Left lung (tissue), 14 donors: Measurements from ENCODE around the gene KRT20. TPM values are rescaled to one million over a fixed set of nuclear protein-coding genes. Genes with fewer than 3 reads are reported as not detected.
A peak's percentile ranks its signal among the peaks of the same experiment; 100 is the strongest.

Experiments used
- ATAC-seq: fragments of 200-7000 bp; cut with Tn5 transposase; one replicate; pipeline ENCODE4 v1.9.1; 2020; ENCODE audit warnings: moderate library complexity
- DNase-seq, 4 donors: peaks; one replicate each; pipeline ENCODE4 v3.0.0-alpha.2; 2013 to 2020
- H3K27ac ChIP-seq, 2 donors: fragments of 200-600 bp; sonication (generic) in 1 of 2; one replicate each; pipeline versions ENCODE4 v1.5.0 to v1.8.0; 2020 to 2021
- H3K27me3 ChIP-seq, 2 donors: fragments of 200-600 bp; sonication (generic) in 1 of 2; one replicate each; pipeline versions ENCODE4 v1.5.0 to v1.8.0; 2020 to 2021
- H3K36me3 ChIP-seq, 2 donors: fragments of 200-600 bp; sonication (generic) in 1 of 2; one replicate each; pipeline versions ENCODE4 v1.5.0 to v1.8.0; 2020 to 2021
- H3K4me1 ChIP-seq, 2 donors: fragments of 200-600 bp; one replicate each; pipeline ENCODE4 v1.8.0; 2021
- H3K4me3 ChIP-seq, 2 donors: fragments of 200-600 bp; sonication (generic) in 1 of 2; one replicate each; pipeline versions ENCODE4 v1.5.0 to v1.8.0; 2020 to 2021; ENCODE audit warnings: mild to moderate bottlenecking in 1 of 2
- H3K9me3 ChIP-seq, 2 donors: fragments of 200-600 bp; sonication (generic) in 1 of 2; one replicate each; pipeline versions ENCODE4 v1.5.0 to v1.8.0; 2020 to 2021
- CTCF ChIP-seq, 2 donors: fragments of 200-600 bp; sonication (generic) in 1 of 2; IDR thresholded peaks; one replicate each; pipeline versions ENCODE4 v1.5.0 to v1.8.0; 2021; ENCODE audit warnings: antibody characterized with exemption in 2 of 2
- intact Hi-C, 2 donors: fragments of 100-400 bp; cut with DNase I; formaldehyde crosslinking; loops; one replicate each; pipeline versions ENCODE4 v1.11.2 to v1.14.2; 2022
- long read RNA-seq, 12 donors: library from polyadenylated mRNA in 2 of 12; unstranded in 2 of 12; transcript quantifications; one replicate each; pipeline ENCODE4 v2.0.0 and lab custom pipeline, GENCODE V29; 2019 to 2026
- polyA plus RNA-seq, 6 donors: library from polyadenylated mRNA; unstranded; fragments of 120-200 nt; gene quantifications; one replicate each; pipeline ENCODE4 v1.2.1, GENCODE V29; 2013; ENCODE audit not compliant: insufficient read length in 6 of 6
- total RNA-seq, 2 donors: library from RNA; stranded (reverse); fragmentation: NEBNext Ultra II Directional; extraction: Animal tissue kit (Norgen Biotek cat#: 25700); gene quantifications; one replicate each; pipeline ENCODE4 v1.2.1, GENCODE V29; 2021
- donor health status: DM: no; HTN: yes; CAD: no.
- donor health status: DM: no; HTN: no; CAD: no.

The KRT20 gene
- not detected for total RNA-seq
- under 1 TPM in 2 of 6 donors, not detected in 4; 0.09 to 0.26 TPM for polyA plus RNA-seq
- long read RNA-seq, donor 1 = 0 reads
- long read RNA-seq, donor 2 = 0 reads
- long read RNA-seq, donor 3 = 0 reads
- long read RNA-seq, donor 4 = 0 reads
- long read RNA-seq, donor 5 = 0 reads
- long read RNA-seq, donor 6 = 0 reads
- long read RNA-seq, donor 7 = 0 reads
- long read RNA-seq, donor 8, partial matches to known transcripts = 0 of 1 reads
- long read RNA-seq, donor 8, other reads (novel, unspliced or antisense) = 0 of 1 reads
- long read RNA-seq, donor 9 = 0 reads
- long read RNA-seq, donor 10 = 0 reads
- long read RNA-seq, donor 11 = 0 reads
- long read RNA-seq, donor 12 = 0 reads

DNA sequence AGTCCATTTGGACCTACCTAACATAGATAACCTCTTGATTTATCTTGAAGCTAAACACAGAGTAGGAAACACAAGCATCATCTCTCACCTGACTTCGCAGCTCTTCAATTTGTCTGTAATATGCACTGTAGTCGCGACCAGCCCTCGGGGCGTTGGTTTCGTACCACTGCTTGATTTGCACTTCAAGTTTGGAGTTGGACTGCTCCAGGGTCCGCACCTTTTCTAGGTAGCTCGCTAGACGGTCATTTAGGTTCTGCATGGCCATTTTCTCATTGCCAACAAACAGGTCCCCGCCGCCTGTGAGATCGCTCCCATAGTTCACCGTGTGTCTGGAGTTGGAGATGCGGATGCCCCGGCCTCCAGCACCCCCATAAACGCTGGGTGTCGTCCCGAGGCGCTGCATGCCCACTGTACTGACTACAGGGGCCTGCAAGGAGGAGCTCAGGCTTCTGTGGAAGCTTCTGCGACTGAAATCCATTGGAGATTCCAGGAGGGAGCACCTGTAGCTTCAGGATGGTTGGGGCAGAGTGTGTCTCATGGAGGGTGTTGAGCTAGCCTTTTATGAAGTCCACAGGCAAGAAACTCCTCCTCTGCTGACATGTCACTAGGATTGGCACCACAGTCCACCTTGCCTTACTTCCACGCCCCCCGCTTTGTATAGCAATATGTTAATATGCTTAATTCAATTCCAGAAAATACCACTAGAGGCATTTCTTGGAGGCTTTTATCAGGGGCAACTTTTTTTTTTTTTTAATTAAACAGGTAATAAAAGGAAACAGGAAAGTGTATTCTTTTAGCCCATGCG lies at the start of gene KRT20:
KRT20 (minus strand) TSS at position 535 of the 805 bp plus-strand sequence; CDS start at position 478, 57 bp downstream.
- Histone ChIP-seq H3K27me3 (peaks cover 0 to 46% of the 10 kb centered on the region in 2 donors), H3K9me3 (no peaks in the 10 kb centered on the region), H3K4me3 (no peak within 1 kb of the TSS), H3K36me3 (no peaks in the 10 kb centered on the region), H3K4me1 (no peaks in the 10 kb centered on the region), H3K27ac (no peak within 1 kb of the TSS)
- intact Hi-C loops = no loop called here
- no peak for TF ChIP-seq CTCF (IDR thresholded peaks at IDR 0.05)
- DNase-seq (no peak), ATAC-seq (no peak)

GRCh38 chr17:40932608-40933007 lies 47.6 kb upstream of the KRT20 start:
- no peak for TF ChIP-seq CTCF (IDR thresholded peaks at IDR 0.05)
- DNase-seq = no peak
- Histone ChIP-seq H3K4me1 (no peaks in the 10 kb centered on the region), H3K27ac (no peak overlapping the region), H3K4me3 (no peak overlapping the region), H3K9me3 (no peaks in the 10 kb centered on the region), H3K36me3 (peaks cover 0 to 5% of the 10 kb centered on the region in 2 donors), H3K27me3 (no peaks in the 10 kb centered on the region)
- ATAC-seq = no peak
- intact Hi-C loops = no loop called here

GRCh38 chr17:40931311-40931710 lies 46.3 kb upstream of the KRT20 start:
- DNase-seq = no peak
- H3K27ac ChIP-seq = no peak overlapping the region
- TF ChIP-seq CTCF (IDR thresholded peaks at IDR 0.05) = no peak
- H3K4me1 ChIP-seq = no peaks in the 10 kb centered on the region
- H3K36me3 ChIP-seq = peaks cover 0 to 5% of the 10 kb centered on the region in 2 donors
- H3K4me3 ChIP-seq = no peak overlapping the region
- intact Hi-C loops = no loop called here
- no peaks in the 10 kb centered on the region for H3K9me3 ChIP-seq
- no peak for ATAC-seq
- peaks cover 0 to 2% of the 10 kb centered on the region in 2 donors for H3K27me3 ChIP-seq

- peaks cover 0 to 10% of the 10 kb centered on the region in 2 donors for H3K36me3 ChIP-seq
- intact Hi-C loops = no loop called here
- no peak overlapping the region for H3K27ac ChIP-seq
- no peak for TF ChIP-seq CTCF (IDR thresholded peaks at IDR 0.05)
- no peaks in the 10 kb centered on the region for H3K9me3 ChIP-seq
- DNase-seq (no peak), ATAC-seq (no peak)
- H3K4me3 ChIP-seq = no peak overlapping the region
- H3K4me1 ChIP-seq = no peaks in the 10 kb centered on the region
- H3K27me3 ChIP-seq = peaks cover 0 to 18% of the 10 kb centered on the region in 2 donors
Measured at GRCh38 chr17:40926341-40926740, 41.3 kb upstream of the KRT20 start.

- Histone ChIP-seq H3K4me1 (no peaks in the 10 kb centered on the region), H3K4me3 (no peak overlapping the region), H3K27me3 (peaks cover 0 to 18% of the 10 kb centered on the region in 2 donors), H3K36me3 (peaks cover 0 to 5% of the 10 kb centered on the region in 2 donors), H3K27ac (peak overlapping the region; percentile 24 to 77), H3K9me3 (no peaks in the 10 kb centered on the region)
- peak in 1 of 4 donors; percentile 80 for DNase-seq
- intact Hi-C loops = no loop called here
- ATAC-seq = peak; percentile 98
- no peak for TF ChIP-seq CTCF (IDR thresholded peaks at IDR 0.05)
Measured at GRCh38 chr17:40922239-40922638, 37.2 kb upstream of the KRT20 start.
